NT2/D1 (cell line): ENCODE data around the gene URAD.

Experiments used
- DNase-seq: peaks from one replicate; pipeline ENCODE4 v3.0.0-alpha.2; 2011; ENCODE audit warnings: low read depth, low spot score
- H3K27me3 ChIP-seq: 2 replicates; pipeline ENCODE4 v1.6.0; 2011; ENCODE audit warnings: mild to moderate bottlenecking; ENCODE audit not compliant: insufficient read length, insufficient read depth
- H3K36me3 ChIP-seq: 2 replicates; pipeline ENCODE4 v1.6.1; 2011; ENCODE audit warnings: mild to moderate bottlenecking, low read length, mixed read lengths; ENCODE audit not compliant: insufficient read depth, insufficient read length
- H3K4me1 ChIP-seq: 2 replicates; pipeline ENCODE4 v1.5.1; 2011; ENCODE audit not compliant: insufficient read depth, insufficient read length
- H3K4me3 ChIP-seq: 2 replicates; pipeline ENCODE4 v1.5.1; 2011; ENCODE audit warnings: low read depth; ENCODE audit not compliant: insufficient read length
- H3K9ac ChIP-seq: 2 replicates; pipeline ENCODE4 v1.6.0; 2011; ENCODE audit warnings: low read depth; ENCODE audit not compliant: insufficient read length
- H3K9me3 ChIP-seq: 2 replicates; pipeline ENCODE4 v1.5.1; 2011; ENCODE audit warnings: mild to moderate bottlenecking, low read length; ENCODE audit not compliant: insufficient read depth
- SUZ12 ChIP-seq: IDR thresholded peaks from 2 replicates; pipeline ENCODE4 v1.6.1; 2011; ENCODE audit not compliant: insufficient read length, insufficient read depth; ENCODE audit errors: extremely low read depth
- YY1 ChIP-seq: IDR thresholded peaks from 2 replicates; pipeline ENCODE4 v1.6.1; 2011; ENCODE audit not compliant: insufficient read length, insufficient read depth
- ZNF274 ChIP-seq: IDR thresholded peaks from 2 replicates; pipeline ENCODE4 v1.6.1; 2011; ENCODE audit warnings: mild to moderate bottlenecking, low read depth, low read length

The URAD gene

GRCh38 chr13:27928353-27928804 is 60.1 kb downstream of the URAD start:
- no peak overlapping the region for H3K9ac ChIP-seq
- no peaks in the 10 kb centered on the region; the same call in 1 of the 2 replicates for H3K9me3 ChIP-seq
- no peaks in the 10 kb centered on the region for H3K36me3 ChIP-seq
- no peak overlapping the region for H3K4me3 ChIP-seq
- DNase-seq, result no peak
- H3K4me1 ChIP-seq, result no peaks in the 10 kb centered on the region
- TF ChIP-seq SUZ12 (no peak), ZNF274 (no peak), YY1 (no peak)
- H3K27me3 ChIP-seq, result peaks cover 88% of the 10 kb centered on the region
